ENCODE results near the gene SERINC1.

SERINC1 gene

GRCh38 chr6:122445274-122445673, 26.3 kb downstream of the SERINC1 start:
- no peak for DNase-seq (ENCODE audit: low read depth, low spot score)
- no peak overlapping the region for H3K27ac ChIP-seq

DNA sequence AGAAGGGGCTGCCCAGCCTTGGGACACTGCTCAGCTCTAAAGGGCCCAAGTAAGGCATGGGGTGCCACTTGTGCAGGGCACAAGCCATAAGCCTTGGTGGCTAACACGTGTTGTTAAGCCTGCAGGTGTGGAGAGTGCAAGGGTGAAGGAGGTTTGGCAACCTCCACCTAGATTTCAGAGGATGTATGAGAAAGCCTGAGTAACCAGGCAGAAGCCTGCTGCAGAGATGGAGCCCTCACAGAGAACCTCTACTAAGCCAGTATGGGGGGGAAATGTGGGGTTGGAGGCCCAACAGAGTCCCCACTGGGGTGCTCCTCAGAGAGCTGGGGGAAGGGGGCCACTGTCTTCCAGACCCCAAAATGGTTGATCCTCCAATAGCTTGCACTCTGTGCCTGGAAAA, 32.6 kb downstream of the SERINC1 start:
- no peak overlapping the region for H3K27ac ChIP-seq
- DNase-seq (ENCODE audit: low read depth, low spot score) = no peak

DNA sequence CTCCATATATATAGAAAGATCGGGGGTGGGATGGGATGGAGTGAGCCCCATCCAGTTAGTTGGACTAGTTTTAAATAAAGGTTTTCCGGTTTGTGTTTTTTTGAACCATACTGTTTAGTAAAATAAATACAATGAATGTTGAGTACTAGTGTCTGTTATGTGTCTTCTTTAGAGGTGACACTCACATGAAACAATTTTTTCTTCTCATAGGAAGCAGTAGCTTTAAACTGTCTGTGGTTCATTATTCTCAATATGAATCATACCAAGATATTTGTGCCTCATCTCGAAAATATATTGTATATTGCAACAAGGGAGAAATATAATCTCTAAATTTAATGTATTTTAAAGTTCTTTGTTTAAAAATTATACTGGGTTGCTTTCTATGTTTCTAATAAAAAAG, 38.8 kb downstream of the SERINC1 start:
- DNase-seq (ENCODE audit: low read depth, low spot score) = no peak
- no peak overlapping the region for H3K27ac ChIP-seq

- DNase-seq (ENCODE audit: low read depth, low spot score) = no peak
Measured at GRCh38 chr6:122431780-122432179, 39.8 kb downstream of the SERINC1 start.

DNA sequence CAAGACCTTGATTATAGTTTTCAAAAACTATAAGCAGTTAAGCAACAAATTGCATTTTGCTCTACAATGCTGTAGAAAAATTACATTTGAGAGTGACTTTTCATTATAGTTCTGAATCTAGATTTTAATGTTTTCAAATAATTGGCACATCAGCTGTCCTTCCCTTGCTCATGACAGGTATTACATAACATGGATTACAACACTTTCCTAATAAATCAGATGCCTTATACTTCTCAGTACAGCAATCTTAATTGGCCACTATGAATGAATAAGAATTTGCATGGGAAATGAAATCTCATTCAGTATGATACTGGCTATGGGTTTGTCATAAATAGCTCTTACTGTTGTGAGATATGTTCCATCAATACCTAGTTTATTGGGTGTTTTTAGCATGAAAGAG, 42.3 kb downstream of the SERINC1 start:
- no peak for DNase-seq (ENCODE audit: low read depth, low spot score)
- H3K27ac ChIP-seq = no peak overlapping the region

More at GRCh38 chr6:122431780-122432179, 39.8 kb downstream of the SERINC1 start:
- no peak overlapping the region for H3K27ac ChIP-seq

- DNase-seq (ENCODE audit: low read depth, low spot score) = no peak
- no peak overlapping the region for H3K27ac ChIP-seq
Measured at GRCh38 chr6:122428781-122429180, 42.8 kb downstream of the SERINC1 start.

- no peak overlapping the region for H3K27ac ChIP-seq
- no peak for DNase-seq (ENCODE audit: low read depth, low spot score)
Measured at GRCh38 chr6:122426597-122426996, 45.0 kb downstream of the SERINC1 start.

- no peak overlapping the region for H3K27ac ChIP-seq
- no peak for DNase-seq (ENCODE audit: low read depth, low spot score)
Measured at GRCh38 chr6:122423734-122424133, 47.9 kb downstream of the SERINC1 start.

DNA sequence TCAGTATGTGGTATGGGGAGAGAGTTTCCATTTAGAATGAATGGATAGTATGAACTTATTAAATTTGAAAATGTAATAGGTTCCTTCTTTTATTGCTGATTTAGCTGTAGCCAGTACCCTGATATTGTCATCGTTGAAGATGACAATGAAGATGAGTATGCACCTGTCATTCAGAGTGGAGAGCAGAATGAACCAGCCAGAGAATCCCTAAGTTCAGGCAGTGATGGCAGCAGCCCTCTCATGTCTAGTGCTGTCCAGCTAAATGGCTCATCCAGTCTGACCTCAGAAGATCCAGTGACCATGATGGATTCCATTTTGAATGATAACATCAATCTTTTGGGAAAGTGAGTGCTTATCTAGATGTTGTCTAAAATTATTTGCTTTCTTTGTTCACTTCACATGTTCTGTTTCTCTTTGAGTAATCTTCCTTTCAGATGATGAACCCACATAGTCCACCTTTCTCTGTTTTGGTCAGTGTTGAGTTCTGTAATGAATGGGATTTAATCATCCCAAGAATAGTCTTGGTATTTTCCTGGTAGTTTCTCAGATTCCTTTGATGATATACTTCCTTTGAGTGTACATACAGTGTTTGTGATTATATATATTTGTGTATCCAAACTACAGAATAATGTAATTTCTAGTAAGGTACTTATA, 48.9 kb downstream of the SERINC1 start:
- no peak for DNase-seq (ENCODE audit: low read depth, low spot score)
- H3K27ac ChIP-seq = no peak overlapping the region

GRCh38 chr6:122422003-122422402, 49.6 kb downstream of the SERINC1 start:
- DNase-seq (ENCODE audit: low read depth, low spot score) = no peak
- no peak overlapping the region for H3K27ac ChIP-seq

DNA sequence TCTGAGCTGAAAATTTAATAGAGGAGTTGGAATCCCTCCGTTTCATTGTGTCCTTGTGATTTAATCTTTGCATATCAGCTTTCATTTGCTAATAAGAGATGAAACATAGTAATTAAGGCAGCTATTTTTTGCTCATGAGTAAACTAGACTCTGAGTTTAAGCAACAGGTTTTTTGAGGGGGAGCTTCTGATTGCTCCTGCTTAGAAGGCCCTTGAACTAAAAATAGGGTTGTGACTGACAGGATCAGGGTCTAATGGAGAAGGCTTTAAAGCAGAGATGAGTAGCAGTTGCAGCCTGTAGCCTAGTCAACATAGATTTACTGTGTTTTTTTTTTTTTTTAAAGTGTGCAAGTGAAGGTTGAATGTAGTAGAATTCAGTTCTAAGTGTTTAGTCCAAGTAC, 54.8 kb downstream of the SERINC1 start:
- no peak overlapping the region for H3K27ac ChIP-seq
- DNase-seq (ENCODE audit: low read depth, low spot score) = no peak

GRCh38 chr6:122412001-122412400, 59.6 kb downstream of the SERINC1 start:
- DNase-seq (ENCODE audit: low read depth, low spot score) = no peak
- H3K27ac ChIP-seq = no peak overlapping the region

DNA sequence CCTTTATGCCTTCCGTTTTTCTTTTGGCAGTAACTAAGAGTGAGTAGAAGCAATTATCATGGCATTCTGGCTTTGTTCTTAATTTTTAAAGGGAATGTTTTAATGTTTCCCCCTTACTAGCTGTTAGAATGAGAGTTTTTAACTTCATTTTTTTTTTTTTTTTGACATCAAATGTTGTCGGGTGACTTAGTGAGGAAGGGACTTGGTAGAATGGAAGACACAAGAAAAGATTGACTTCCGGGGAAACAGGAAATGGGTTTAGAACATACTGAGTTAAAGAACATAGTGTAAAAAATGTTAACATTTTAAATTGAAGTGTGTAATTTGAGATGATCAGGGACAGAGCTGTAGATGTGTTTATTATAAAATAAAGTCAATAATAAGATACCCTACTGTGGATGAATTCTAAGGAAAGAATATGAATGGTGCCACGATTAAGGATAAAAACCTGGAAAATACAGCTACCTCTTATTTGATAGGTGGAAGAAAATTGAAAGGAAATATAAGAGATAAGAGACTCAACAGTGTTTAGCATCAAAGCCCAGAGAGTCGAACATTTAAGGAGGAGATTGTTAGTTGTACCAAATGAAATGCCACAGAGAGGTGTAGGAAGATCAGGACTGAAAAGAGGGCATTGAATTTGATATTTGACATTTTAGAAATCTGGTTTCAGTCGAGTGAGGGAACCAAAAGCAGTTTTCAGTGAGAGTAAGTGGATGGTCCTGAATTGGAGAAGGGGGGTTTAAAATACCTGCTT, 62.7 kb downstream of the SERINC1 start:
- no peak for DNase-seq (ENCODE audit: low read depth, low spot score)
- no peak overlapping the region for H3K27ac ChIP-seq

DNA sequence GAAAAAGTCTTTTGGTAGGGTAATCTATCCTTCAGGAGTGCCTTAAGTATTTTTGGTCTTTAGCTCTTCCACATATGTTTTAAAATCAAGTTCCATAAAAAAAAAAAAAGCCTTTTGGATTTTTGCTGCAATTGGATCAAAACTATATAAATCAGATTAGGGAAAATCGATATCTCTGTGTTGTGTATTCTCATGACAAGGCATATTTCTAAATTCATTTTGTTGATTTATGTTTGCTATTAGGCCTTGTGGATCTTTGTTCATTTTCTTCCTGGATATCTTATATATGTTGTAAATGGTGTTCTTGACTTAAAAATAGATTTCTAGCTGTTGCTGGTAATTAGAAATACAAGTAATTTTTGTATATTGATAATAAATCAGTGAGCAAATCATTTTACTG, 63.4 kb downstream of the SERINC1 start:
- no peak overlapping the region for H3K27ac ChIP-seq
- DNase-seq (ENCODE audit: low read depth, low spot score) = no peak

DNA sequence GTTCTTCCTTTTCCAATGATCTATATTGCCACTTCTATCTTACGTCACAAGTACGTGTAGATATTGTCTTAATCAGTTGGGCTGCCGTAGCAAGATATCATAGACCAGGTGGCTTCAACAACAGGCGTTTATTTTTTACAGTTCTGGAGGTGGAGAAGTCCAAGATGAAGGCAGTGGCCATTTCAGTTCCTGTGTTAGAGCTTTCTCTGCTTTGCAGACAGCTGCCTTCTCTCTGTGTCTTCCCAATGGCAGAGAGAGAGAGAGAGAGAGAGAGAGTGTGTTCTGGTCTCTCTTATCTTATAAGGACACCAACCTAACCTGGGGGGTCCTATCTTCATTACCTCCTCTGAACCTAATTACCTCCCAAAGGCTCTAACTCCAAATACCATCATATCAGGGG, 63.9 kb downstream of the SERINC1 start:
- DNase-seq (ENCODE audit: low read depth, low spot score) = no peak
- H3K27ac ChIP-seq = no peak overlapping the region

DNA sequence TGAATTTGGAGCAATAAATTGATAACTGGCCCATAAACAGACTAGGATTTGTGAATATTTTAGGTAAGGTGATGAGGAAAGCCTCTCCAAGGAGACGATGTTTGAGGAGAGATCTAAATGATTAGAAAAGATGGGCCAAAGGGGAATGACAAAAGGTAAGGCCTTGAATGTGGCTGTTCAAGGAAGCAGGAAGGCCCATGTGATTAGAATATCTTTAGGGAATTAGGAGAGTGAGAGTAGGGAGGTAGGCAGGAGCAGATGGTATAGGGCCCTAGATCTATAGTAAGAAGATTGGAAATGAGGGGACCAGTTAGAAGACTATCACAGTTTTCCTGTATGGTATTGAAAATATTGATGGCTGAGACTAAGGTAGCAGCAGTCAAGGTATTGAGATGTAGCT, 65.4 kb downstream of the SERINC1 start:
- DNase-seq (ENCODE audit: low read depth, low spot score) = no peak

GRCh38 chr6:122405417-122405816, 66.2 kb downstream of the SERINC1 start:
- no peak for DNase-seq (ENCODE audit: low read depth, low spot score)
- H3K27ac ChIP-seq = no peak overlapping the region

More for the DNA sequence above, 65.4 kb downstream of the SERINC1 start:
- H3K27ac ChIP-seq = no peak overlapping the region

DNA sequence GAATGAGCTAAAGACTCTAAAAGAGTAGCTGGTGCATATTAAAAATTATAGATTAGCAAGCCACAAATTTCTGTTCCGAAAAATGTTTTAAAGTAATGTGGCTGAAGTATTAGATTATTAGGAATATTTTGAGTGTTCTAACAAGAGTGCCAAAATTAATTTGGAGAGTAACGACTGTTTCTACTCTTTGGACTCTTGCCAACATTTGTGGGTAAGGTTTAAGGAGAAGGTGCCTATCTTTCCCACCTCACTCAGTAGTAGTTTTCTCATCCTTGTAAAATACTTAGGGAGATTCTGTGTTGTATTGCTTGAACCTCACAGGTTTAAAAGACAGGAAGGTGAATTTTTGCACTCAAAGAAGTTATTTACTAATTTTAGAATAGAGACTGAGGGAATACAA, 67.2 kb downstream of the SERINC1 start:
- DNase-seq (ENCODE audit: low read depth, low spot score) = no peak
- no peak overlapping the region for H3K27ac ChIP-seq

- DNase-seq (ENCODE audit: low read depth, low spot score) = no peak
- H3K27ac ChIP-seq = no peak overlapping the region
Measured at GRCh38 chr6:122401104-122401503, 70.5 kb downstream of the SERINC1 start.

DNA sequence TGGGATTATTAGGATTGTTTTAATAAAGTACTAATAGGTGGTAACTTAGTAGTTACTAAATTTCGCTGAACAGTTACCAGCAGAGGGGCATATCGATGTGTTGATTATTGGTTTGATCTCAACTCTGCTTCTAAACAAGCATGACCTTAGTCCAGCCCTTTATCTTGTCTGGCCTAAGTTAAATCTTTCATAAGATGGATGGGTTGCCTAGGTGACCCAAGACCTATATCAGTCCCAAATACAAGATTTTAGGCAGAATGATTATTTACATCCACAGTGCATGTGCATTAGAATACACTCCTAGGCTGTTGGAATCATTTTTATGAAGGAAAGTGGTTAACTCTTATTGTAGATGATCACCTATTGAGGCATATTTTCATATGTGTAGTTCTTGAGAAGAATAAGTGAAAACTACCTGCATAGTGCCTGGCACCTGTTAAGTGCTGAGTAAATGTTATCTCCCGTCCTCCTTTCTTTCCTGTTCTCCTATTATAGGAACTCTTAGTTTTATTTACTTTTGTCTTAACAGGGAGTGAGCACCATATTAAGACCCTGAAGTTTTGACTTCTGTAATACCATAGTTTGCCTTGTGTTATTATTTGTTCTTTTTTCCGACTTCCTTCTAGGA, 71.0 kb downstream of the SERINC1 start:
- DNase-seq (ENCODE audit: low read depth, low spot score) = no peak
- no peak overlapping the region for H3K27ac ChIP-seq

DNA sequence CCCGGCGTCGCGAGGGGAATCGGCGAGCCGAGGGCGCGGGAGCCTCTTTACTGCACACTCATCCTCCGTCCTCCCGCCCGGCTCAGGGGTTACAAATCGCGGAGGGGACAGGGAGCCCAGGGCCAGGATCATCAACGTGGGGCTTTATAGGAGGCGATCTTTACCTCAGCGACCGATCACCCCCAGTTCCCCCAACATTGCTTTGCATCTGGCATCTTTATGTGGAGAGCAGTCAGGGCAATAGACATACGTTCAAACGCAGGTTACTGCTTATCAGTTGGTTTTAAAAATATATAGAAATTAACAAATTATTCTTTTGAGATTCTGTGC, 71.5 kb downstream of the SERINC1 start:
- peak overlapping the region; percentile 69 for H3K27ac ChIP-seq
- no peak for DNase-seq (ENCODE audit: low read depth, low spot score)
